ENCODE data around the gene OR2V2.

Gene OR2V2

GRCh38 chr5:181149355-181149754 lies 2.0 kb downstream of the OR2V2 start:
- TF ChIP-seq CTCF (IDR thresholded peaks at IDR 0.05; ENCODE audit: low read depth, low read length) = no peak
- no peak for DNase-seq
- H3K36me3 ChIP-seq = no peaks in the 10 kb centered on the region
- no peak overlapping the region for H3K4me3 ChIP-seq (ENCODE audit: low read depth, low read length)
- H3K27me3 ChIP-seq = no peaks in the 10 kb centered on the region
- no peaks in the 10 kb centered on the region for H3K4me1 ChIP-seq
- no peaks in the 10 kb centered on the region for H3K9me3 ChIP-seq

- H3K36me3 ChIP-seq = no peaks in the 10 kb centered on the region
- no peak for DNase-seq
- no peaks in the 10 kb centered on the region for H3K9me3 ChIP-seq
- no peak overlapping the region for H3K4me3 ChIP-seq (ENCODE audit: low read depth, low read length)
- H3K27me3 ChIP-seq = no peaks in the 10 kb centered on the region
- TF ChIP-seq CTCF (IDR thresholded peaks at IDR 0.05; ENCODE audit: low read depth, low read length) = no peak
- H3K4me1 ChIP-seq = no peaks in the 10 kb centered on the region
Measured at GRCh38 chr5:181149806-181150733, 2.7 kb downstream of the OR2V2 start.

GRCh38 chr5:181151146-181151545 lies 3.8 kb downstream of the OR2V2 start:
- H3K4me3 ChIP-seq (ENCODE audit: low read depth, low read length) = no peak overlapping the region

GRCh38 chr5:181152406-181152805 lies 5.0 kb downstream of the OR2V2 start:
- H3K9me3 ChIP-seq = no peaks in the 10 kb centered on the region
- H3K4me1 ChIP-seq = no peaks in the 10 kb centered on the region
- no peaks in the 10 kb centered on the region for H3K36me3 ChIP-seq
- TF ChIP-seq CTCF (IDR thresholded peaks at IDR 0.05; ENCODE audit: low read depth, low read length) = no peak
- peaks cover 5% of the 10 kb centered on the region for H3K27me3 ChIP-seq
- DNase-seq = no peak
- no peak overlapping the region for H3K4me3 ChIP-seq (ENCODE audit: low read depth, low read length)

More at GRCh38 chr5:181151146-181151545, 3.8 kb downstream of the OR2V2 start:
- Histone ChIP-seq H3K4me1 (no peaks in the 10 kb centered on the region), H3K9me3 (no peaks in the 10 kb centered on the region), H3K27me3 (no peaks in the 10 kb centered on the region), H3K36me3 (no peaks in the 10 kb centered on the region)
- no peak for TF ChIP-seq CTCF (IDR thresholded peaks at IDR 0.05; ENCODE audit: low read depth, low read length)
- no peak for DNase-seq

DNA sequence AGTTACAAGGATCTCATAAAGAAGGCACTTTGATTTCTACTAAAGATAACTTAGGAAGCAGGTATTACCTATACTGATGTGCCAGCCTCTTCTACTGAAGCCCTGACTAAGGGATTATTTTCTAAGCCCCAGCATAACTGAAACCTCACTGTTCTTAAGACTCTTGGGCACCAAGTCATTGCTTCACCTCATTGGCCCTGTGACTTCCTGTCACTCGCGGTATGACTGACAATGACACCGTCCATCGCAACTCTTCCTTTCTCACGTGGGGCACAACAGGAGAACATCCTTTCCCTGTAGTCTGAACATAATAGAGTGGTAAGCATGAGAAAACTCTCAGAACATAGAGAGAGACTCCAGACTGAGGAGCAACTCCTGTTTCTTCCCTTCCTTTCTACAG lies 6.4 kb downstream of the OR2V2 start:
- Histone ChIP-seq H3K4me3 (ENCODE audit: low read depth, low read length) (no peak overlapping the region), H3K27me3 (peaks cover 5% of the 10 kb centered on the region), H3K4me1 (no peaks in the 10 kb centered on the region), H3K9me3 (no peaks in the 10 kb centered on the region), H3K36me3 (no peaks in the 10 kb centered on the region)
- no peak for DNase-seq
- no peak for TF ChIP-seq CTCF (IDR thresholded peaks at IDR 0.05; ENCODE audit: low read depth, low read length)

DNA sequence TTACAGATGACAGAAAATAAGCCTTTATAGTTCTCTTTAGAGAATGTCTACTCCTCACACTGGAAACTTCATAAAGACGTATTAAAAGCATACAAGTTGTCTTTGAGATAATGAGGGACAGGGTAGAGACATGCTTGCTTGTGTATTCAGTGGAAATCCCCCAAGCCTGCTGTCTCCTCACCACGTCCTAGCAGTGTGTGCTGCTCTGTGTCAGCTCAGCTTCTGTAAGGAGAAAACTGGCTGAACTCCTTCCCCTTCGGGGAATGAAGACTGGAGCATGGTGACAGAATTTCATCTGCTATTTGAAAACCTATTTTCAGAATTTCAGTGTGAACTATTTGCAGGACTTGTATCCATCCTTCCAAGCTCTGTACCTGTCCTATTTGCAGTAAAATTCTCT lies 9.4 kb downstream of the OR2V2 start:
- Histone ChIP-seq H3K9me3 (peaks cover 3% of the 10 kb centered on the region; the same call in 1 of the 2 replicates), H3K4me1 (peaks cover 10% of the 10 kb centered on the region), H3K4me3 (ENCODE audit: low read depth, low read length) (no peak overlapping the region), H3K27me3 (peaks cover 5% of the 10 kb centered on the region), H3K36me3 (no peaks in the 10 kb centered on the region)
- no peak for DNase-seq
- no peak for TF ChIP-seq CTCF (IDR thresholded peaks at IDR 0.05; ENCODE audit: low read depth, low read length)

Data from BE2C (cell line).